GM06990 (cell line): Measurements from ENCODE around the gene IMPG1.
A peak's percentile ranks its signal among the peaks of the same experiment; 100 is the strongest.

Experiments
- DNase-seq: peaks from one replicate; pipeline ENCODE4 v3.0.0-alpha.2; 2011; ENCODE audit not compliant: insufficient read length; ENCODE audit errors: extremely low read depth
- H3K27me3 ChIP-seq: replicated peaks from 2 replicates; pipeline ENCODE4 v1.6.0; 2011; ENCODE audit warnings: low read length; ENCODE audit not compliant: control insufficient read depth, insufficient read depth
- H3K36me3 ChIP-seq: 2 replicates; pipeline ENCODE4 v1.5.1; 2011; ENCODE audit warnings: low read length; ENCODE audit not compliant: control insufficient read depth, insufficient read depth
- H3K4me3 ChIP-seq: replicated peaks from 2 replicates; pipeline ENCODE4 v1.5.1; 2011; ENCODE audit warnings: low read depth, mild to moderate bottlenecking, control low read depth, low read length
- TF ChIP-seq, protein P1 (sequence below): IDR thresholded peaks from 2 replicates; pipeline ENCODE4 v1.5.1; 2011; ENCODE audit warnings: low read length, control low read depth, mild to moderate bottlenecking, inconsistent platforms; ENCODE audit not compliant: insufficient read depth, poor library complexity, severe bottlenecking

The IMPG1 gene

DNA sequence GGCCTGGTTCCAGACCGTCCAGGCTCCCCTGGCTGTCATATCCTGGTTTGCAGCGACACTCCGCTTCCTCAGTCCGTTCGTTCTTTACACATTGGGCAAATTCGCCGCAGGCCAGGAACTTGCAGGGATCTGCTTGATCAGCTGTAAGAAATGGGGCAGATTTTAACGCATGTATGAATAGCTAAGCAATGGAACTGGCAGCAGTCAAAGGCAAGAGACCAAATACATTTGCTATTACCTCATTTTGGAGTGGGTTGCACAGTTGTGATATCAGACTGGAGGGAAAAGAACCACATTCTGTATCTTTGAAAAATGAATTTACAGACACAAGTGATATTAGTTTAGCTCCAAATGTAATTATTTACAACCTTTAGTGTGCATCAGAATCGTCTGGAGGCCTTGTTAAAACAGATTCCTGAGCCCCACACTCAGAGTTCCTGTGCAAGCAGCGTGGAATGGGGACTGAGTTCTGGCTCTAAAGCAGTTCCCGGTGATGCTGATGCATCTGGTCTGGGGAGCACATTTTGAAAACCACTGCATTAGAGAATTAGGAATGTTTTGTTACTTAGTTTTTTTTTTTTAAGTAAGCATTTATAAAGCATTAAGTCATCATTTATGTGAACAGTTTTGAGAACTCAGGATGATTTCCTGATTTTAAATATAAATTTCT lies 141.3 kb downstream of the IMPG1 start:
- no peak for DNase-seq
- H3K36me3 ChIP-seq = no peaks in the 10 kb centered on the region
- H3K27me3 ChIP-seq = no peaks in the 10 kb centered on the region
- TF ChIP-seq, protein P1, sequence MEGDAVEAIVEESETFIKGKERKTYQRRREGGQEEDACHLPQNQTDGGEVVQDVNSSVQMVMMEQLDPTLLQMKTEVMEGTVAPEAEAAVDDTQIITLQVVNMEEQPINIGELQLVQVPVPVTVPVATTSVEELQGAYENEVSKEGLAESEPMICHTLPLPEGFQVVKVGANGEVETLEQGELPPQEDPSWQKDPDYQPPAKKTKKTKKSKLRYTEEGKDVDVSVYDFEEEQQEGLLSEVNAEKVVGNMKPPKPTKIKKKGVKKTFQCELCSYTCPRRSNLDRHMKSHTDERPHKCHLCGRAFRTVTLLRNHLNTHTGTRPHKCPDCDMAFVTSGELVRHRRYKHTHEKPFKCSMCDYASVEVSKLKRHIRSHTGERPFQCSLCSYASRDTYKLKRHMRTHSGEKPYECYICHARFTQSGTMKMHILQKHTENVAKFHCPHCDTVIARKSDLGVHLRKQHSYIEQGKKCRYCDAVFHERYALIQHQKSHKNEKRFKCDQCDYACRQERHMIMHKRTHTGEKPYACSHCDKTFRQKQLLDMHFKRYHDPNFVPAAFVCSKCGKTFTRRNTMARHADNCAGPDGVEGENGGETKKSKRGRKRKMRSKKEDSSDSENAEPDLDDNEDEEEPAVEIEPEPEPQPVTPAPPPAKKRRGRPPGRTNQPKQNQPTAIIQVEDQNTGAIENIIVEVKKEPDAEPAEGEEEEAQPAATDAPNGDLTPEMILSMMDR = no peak
- no peak overlapping the region for H3K4me3 ChIP-seq

- DNase-seq = peak; percentile 13
- no peak overlapping the region for H3K4me3 ChIP-seq
- no peaks in the 10 kb centered on the region for H3K27me3 ChIP-seq
- H3K36me3 ChIP-seq = no peaks in the 10 kb centered on the region
- TF ChIP-seq, protein P1 = no peak
Observed at GRCh38 chr6:75926293-75927168, 145.9 kb downstream of the IMPG1 start.

- TF ChIP-seq, protein P1 = no peak
- Histone ChIP-seq H3K4me3 (no peak overlapping the region), H3K36me3 (no peaks in the 10 kb centered on the region), H3K27me3 (no peaks in the 10 kb centered on the region)
- no peak for DNase-seq
Observed at GRCh38 chr6:75922226-75922625, 150.2 kb downstream of the IMPG1 start.

DNA sequence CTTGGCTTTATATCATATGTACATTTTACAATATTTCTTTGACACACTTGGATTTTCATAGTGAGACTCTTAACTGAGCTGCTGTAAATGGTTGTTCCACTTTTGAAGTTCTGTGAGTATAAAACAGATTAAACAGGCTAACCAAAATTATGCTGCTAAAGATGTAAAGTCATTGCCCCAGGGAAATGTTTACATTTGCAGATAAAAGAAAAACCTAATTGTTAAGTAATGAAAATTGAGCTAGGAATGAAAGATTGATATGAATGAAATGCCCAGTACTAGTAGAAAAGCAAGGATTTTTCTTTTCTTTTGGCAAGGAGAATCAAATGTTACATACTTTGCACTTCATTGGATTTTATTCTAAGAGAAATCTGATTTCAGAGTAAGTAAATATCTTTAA lies 159.4 kb downstream of the IMPG1 start:
- Histone ChIP-seq H3K27me3 (no peaks in the 10 kb centered on the region), H3K36me3 (peaks cover 1% of the 10 kb centered on the region; the same call in 1 of the 2 replicates), H3K4me3 (no peak overlapping the region)
- DNase-seq = no peak
- TF ChIP-seq, protein P1 = no peak

DNA sequence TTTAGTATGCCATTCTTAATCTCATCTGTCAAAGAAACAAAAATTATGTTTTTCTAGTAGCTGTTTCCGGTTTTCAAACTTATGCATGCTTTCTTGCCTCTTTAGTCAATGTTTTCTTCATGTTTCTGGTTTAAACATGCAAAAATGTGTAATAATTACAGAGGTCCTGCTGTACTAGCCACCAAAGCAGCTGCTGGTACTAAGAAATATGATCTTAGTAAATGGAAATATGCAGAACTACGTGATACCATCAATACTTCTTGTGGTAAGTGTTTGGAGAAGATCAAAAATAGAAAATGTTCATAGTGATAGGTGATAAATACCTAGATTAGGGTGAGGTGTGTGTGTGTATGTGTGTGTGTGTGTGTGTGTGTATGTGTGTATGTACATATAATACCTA lies 165.0 kb downstream of the IMPG1 start:
- no peak for DNase-seq
- no peak overlapping the region for H3K4me3 ChIP-seq

More for the DNA sequence above, 165.0 kb downstream of the IMPG1 start:
- TF ChIP-seq, protein P1 = no peak
- Histone ChIP-seq H3K36me3 (no peaks in the 10 kb centered on the region), H3K27me3 (no peaks in the 10 kb centered on the region)
